Gastrocnemius medialis (tissue), 4 donors: ENCODE measurements around the gene DPYD. TPM values are rescaled to one million over a fixed set of nuclear protein-coding genes. Genes with fewer than 3 reads are reported as not detected.
"Not testable (repeated sequence)": the region's sequence is repeated elsewhere in the genome, so short reads cannot be mapped to it uniquely, and the experiment has no call there.

Experiments used
- ATAC-seq, 2 donors: fragments of 150-250 bp; one replicate each; pipeline ENCODE4 v1.9.1; 2016
- DNase-seq, 2 donors: peaks; one replicate each; pipeline ENCODE4 v3.0.0-alpha.2; 2019
- H3K27ac ChIP-seq, 4 donors: fragments of 200-600 bp; sonication (generic); 1 replicate in 1 of 4; 2 replicates in 3 of 4; pipeline ENCODE4 v1.5.1; 2016 to 2018; ENCODE audit warnings: mild to moderate bottlenecking in 2 of 4, moderate library complexity in 1 of 4
- H3K27me3 ChIP-seq, 3 donors: fragments of 200-600 bp; sonication (generic) in 2 of 3; 1 replicate in 1 of 3; 2 replicates in 2 of 3; pipeline versions ENCODE4 v1.5.1 to v1.6.0; 2016 to 2019; ENCODE audit warnings: mild to moderate bottlenecking in 1 of 3, moderate library complexity in 1 of 3
- H3K36me3 ChIP-seq, 2 donors: fragments of 200-600 bp; sonication (generic) in 1 of 2; one replicate each; pipeline ENCODE4 v1.5.1; 2017 to 2018
- H3K4me1 ChIP-seq, 2 donors: fragments of 200-600 bp; sonication (generic) in 1 of 2; one replicate each; pipeline ENCODE4 v1.5.1; 2016 to 2017; ENCODE audit warnings: mild to moderate bottlenecking in 2 of 2
- H3K4me3 ChIP-seq, 4 donors: fragments of 200-600 bp; sonication (generic) in 3 of 4; 1 replicate in 1 of 4; 2 replicates in 3 of 4; pipeline ENCODE4 v1.5.1; 2016 to 2019; ENCODE audit warnings: mild to moderate bottlenecking in 2 of 4
- H3K9me3 ChIP-seq, 3 donors: fragments of 200-600 bp; sonication (generic) in 2 of 3; 1 replicate in 1 of 3; 2 replicates in 2 of 3; pipeline ENCODE4 v1.5.1; 2016 to 2019
- CTCF ChIP-seq, 5 experiments: fragments of 450-650 bp in 3 of 5; fragments of 200-600 bp in 2 of 5; sonication (generic) in 2 of 5; IDR thresholded peaks in 4 of 5; conservative IDR thresholded peaks in 1 of 5; 1 replicate in 4 of 5; 2 replicates in 1 of 5; pipeline ENCODE4 v1.5.1; 2016 to 2019; ENCODE audit warnings: antibody characterized with exemption in 5 of 5, mild to moderate bottlenecking in 3 of 5, moderate library complexity in 3 of 5
- POLR2A ChIP-seq, 2 donors: fragments of 450-650 bp; IDR thresholded peaks; one replicate each; pipeline ENCODE4 v1.6.1; 2017; ENCODE audit warnings: antibody characterized with exemption in 2 of 2, mild to moderate bottlenecking in 2 of 2, moderate library complexity in 2 of 2
- in situ Hi-C, 4 donors: fragments of 200-750 bp; cut with MboI; loops; one replicate each; pipeline versions ENCODE4 v1.15.0 to v1.8.0; 2017; ENCODE audit warnings: low sequenced_read_pairs in 4 of 4
- intact Hi-C: fragments of 100-400 bp; cut with DNase I; formaldehyde crosslinking; loops from one replicate; pipeline ENCODE4 v1.15.1; 2023; ENCODE audit warnings: low total_unique reads
- total RNA-seq, 4 donors: library from RNA; depleted of rRNA; stranded (reverse); fragments of >200 nt; gene quantifications; one replicate each; pipeline versions ENCODE4 v1.1.0 to v1.2.3, GENCODE V29; 2016

Gene DPYD
- total RNA-seq, 4 donors from 2014 or later, result 4.6 to 13.9 (median 9.1) TPM

GRCh38 chr1:97350241-97350640, 570.6 kb downstream of the DPYD start:
- DNase-seq (no peak), ATAC-seq (no peak)
- TF ChIP-seq CTCF (IDR thresholded peaks at IDR 0.05 in 4 of 5, conservative IDR thresholded peaks at IDR 0.05 in 1 of 5) (no peak), POLR2A (IDR thresholded peaks at IDR 0.05) (no peak)
- intact Hi-C loops, result no loop called here
- H3K27me3 ChIP-seq, result no peaks in the 10 kb centered on the region
- in situ Hi-C loops, result no loop called here
- no peak overlapping the region for H3K27ac ChIP-seq
- H3K4me3 ChIP-seq, result no peak overlapping the region
- no peaks in the 10 kb centered on the region for H3K9me3 ChIP-seq
- H3K4me1 ChIP-seq, result no peaks in the 10 kb centered on the region
- no peaks in the 10 kb centered on the region for H3K36me3 ChIP-seq

GRCh38 chr1:97349794-97350193, 571.0 kb downstream of the DPYD start:
- H3K4me3 ChIP-seq, intact Hi-C loops, H3K4me1 ChIP-seq, in situ Hi-C loops, H3K9me3 ChIP-seq, H3K27ac ChIP-seq, H3K27me3 ChIP-seq, DNase-seq, H3K36me3 ChIP-seq, ATAC-seq: not testable (repeated sequence)

GRCh38 chr1:97348599-97349265, 572.1 kb downstream of the DPYD start:
- DNase-seq (no peak), ATAC-seq (no peak)
- in situ Hi-C loops, result no loop called here
- Histone ChIP-seq H3K27ac (no peak overlapping the region), H3K9me3 (no peaks in the 10 kb centered on the region), H3K27me3 (no peaks in the 10 kb centered on the region), H3K4me3 (no peak overlapping the region), H3K4me1 (no peaks in the 10 kb centered on the region), H3K36me3 (no peaks in the 10 kb centered on the region)
- no peak for TF ChIP-seq POLR2A (IDR thresholded peaks at IDR 0.05)
- no peak for TF ChIP-seq CTCF (IDR thresholded peaks at IDR 0.05 in 4 of 5, conservative IDR thresholded peaks at IDR 0.05 in 1 of 5)
- intact Hi-C loops, result no loop called here

GRCh38 chr1:97340951-97341350, 579.9 kb downstream of the DPYD start:
- Histone ChIP-seq H3K27ac (no peak overlapping the region), H3K9me3 (no peaks in the 10 kb centered on the region), H3K4me3 (no peak overlapping the region), H3K36me3 (no peaks in the 10 kb centered on the region), H3K27me3 (no peaks in the 10 kb centered on the region), H3K4me1 (no peaks in the 10 kb centered on the region)
- no peak for DNase-seq
- TF ChIP-seq POLR2A (IDR thresholded peaks at IDR 0.05), result no peak
- no peak for TF ChIP-seq CTCF (IDR thresholded peaks at IDR 0.05 in 4 of 5, conservative IDR thresholded peaks at IDR 0.05 in 1 of 5)
- intact Hi-C loops (no loop called here), in situ Hi-C loops (no loop called here)
- ATAC-seq, result no peak

GRCh38 chr1:97338347-97338746, 582.5 kb downstream of the DPYD start:
- Histone ChIP-seq H3K4me3 (no peak overlapping the region), H3K9me3 (no peaks in the 10 kb centered on the region), H3K4me1 (no peaks in the 10 kb centered on the region), H3K27ac (no peak overlapping the region), H3K36me3 (no peaks in the 10 kb centered on the region), H3K27me3 (no peaks in the 10 kb centered on the region)
- ATAC-seq, result no peak
- no peak for TF ChIP-seq POLR2A (IDR thresholded peaks at IDR 0.05)
- TF ChIP-seq CTCF (IDR thresholded peaks at IDR 0.05 in 4 of 5, conservative IDR thresholded peaks at IDR 0.05 in 1 of 5), result no peak
- in situ Hi-C loops (no loop called here), intact Hi-C loops (no loop called here)
- DNase-seq, result no peak
